Mesothelial cell of epicardium (in vitro differentiated cells): ENCODE data around the gene MAST1. TPM values are rescaled to one million over a fixed set of nuclear protein-coding genes. Genes with fewer than 3 reads are reported as not detected.

Experiments used
- DNase-seq, 2 experiments: peaks; one replicate each; pipeline ENCODE4 v3.0.0; 2021; ENCODE audit warnings: low spot score in 2 of 2; ENCODE audit not compliant: unreplicated experiment in 2 of 2
- H3K27ac Mint-ChIP-seq: 2 replicates; pipeline ENCODE4 v1.8.0; 2021; ENCODE audit warnings: mixed read lengths
- H3K27me3 Mint-ChIP-seq: 2 replicates; pipeline ENCODE4 v1.8.0; 2021; ENCODE audit warnings: low read depth, mixed read lengths
- H3K36me3 Mint-ChIP-seq: 2 replicates; pipeline ENCODE4 v1.8.0; 2021; ENCODE audit warnings: mixed read lengths
- H3K4me1 Mint-ChIP-seq: 2 replicates; pipeline ENCODE4 v1.8.0; 2021; ENCODE audit warnings: mixed read lengths
- H3K4me3 Mint-ChIP-seq: 2 replicates; pipeline ENCODE4 v1.8.0; 2021; ENCODE audit warnings: mild to moderate bottlenecking, moderate library complexity, mixed read lengths
- H3K9me3 Mint-ChIP-seq: 2 replicates; pipeline ENCODE4 v1.8.0; 2021; ENCODE audit warnings: mixed read lengths
- total RNA-seq: library from RNA; stranded (reverse); gene quantifications from 3 replicates; pipeline ENCODE4 v1.2.1, GENCODE V29; 2021
- TF ChIP-seq, protein P1 (sequence below): fragments of 200-600 bp; sonication (generic); IDR thresholded peaks from one replicate; pipeline ENCODE4 v1.5.0; 2021; ENCODE audit warnings: antibody characterized with exemption; ENCODE audit not compliant: unreplicated experiment

MAST1 gene
- total RNA-seq, 1 donor from 2014 or later = 4.0 TPM

DNA sequence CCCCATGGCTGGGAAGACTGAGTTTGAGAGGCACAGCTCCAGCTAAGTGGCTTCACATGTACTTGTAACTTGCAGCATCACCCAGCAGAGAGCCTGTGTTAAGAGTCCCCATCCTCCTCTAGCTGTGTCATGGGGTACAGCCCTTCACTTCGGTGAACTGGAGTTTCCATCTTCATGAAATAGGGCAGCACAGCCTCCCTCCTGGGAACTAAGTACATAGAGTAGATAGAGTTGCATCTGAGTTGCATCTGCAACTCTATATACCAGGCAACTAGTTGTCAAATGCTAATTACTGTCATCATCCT is 37.9 kb upstream of the MAST1 start:
- peaks cover 2% of the 10 kb centered on the region for H3K36me3 Mint-ChIP-seq
- no peaks in the 10 kb centered on the region for H3K9me3 Mint-ChIP-seq
- peaks cover 28% of the 10 kb centered on the region for H3K4me1 Mint-ChIP-seq
- no peak for DNase-seq
- no peaks in the 10 kb centered on the region for H3K27me3 Mint-ChIP-seq
- TF ChIP-seq, protein P1, sequence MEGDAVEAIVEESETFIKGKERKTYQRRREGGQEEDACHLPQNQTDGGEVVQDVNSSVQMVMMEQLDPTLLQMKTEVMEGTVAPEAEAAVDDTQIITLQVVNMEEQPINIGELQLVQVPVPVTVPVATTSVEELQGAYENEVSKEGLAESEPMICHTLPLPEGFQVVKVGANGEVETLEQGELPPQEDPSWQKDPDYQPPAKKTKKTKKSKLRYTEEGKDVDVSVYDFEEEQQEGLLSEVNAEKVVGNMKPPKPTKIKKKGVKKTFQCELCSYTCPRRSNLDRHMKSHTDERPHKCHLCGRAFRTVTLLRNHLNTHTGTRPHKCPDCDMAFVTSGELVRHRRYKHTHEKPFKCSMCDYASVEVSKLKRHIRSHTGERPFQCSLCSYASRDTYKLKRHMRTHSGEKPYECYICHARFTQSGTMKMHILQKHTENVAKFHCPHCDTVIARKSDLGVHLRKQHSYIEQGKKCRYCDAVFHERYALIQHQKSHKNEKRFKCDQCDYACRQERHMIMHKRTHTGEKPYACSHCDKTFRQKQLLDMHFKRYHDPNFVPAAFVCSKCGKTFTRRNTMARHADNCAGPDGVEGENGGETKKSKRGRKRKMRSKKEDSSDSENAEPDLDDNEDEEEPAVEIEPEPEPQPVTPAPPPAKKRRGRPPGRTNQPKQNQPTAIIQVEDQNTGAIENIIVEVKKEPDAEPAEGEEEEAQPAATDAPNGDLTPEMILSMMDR = no peak
- H3K27ac Mint-ChIP-seq = peak overlapping the region; percentile 76
- peak overlapping the region; percentile 87 for H3K4me3 Mint-ChIP-seq

DNA sequence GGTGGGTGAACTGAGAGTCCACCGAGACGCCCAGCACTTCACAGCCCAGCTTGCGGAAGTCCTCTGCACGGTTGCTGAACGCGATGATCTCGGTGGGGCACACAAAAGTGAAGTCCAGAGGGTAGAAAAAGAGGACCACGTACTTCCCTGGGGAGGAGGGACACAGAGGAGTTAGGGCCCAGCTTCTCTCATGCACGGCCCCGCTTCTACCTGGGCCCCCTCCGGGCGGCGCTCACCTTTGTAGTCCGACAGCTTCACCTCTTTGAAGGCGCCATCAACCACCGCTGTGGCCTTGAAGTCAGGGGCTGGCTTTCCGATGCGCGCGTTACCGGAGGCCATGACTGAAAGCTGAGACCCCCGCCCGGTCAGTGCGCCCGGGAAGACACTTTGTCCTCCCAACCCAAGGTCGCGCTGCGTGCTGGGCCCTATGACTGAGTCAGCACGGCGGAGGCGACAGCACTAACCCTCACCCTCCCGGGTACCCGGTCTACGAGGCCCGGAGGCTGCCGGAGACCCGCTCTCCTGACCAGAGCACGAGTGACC is 37.3 kb upstream of the MAST1 start:
- Mint-ChIP-seq H3K36me3 (peaks cover 2% of the 10 kb centered on the region), H3K9me3 (no peaks in the 10 kb centered on the region), H3K4me1 (peaks cover 27% of the 10 kb centered on the region), H3K27me3 (no peaks in the 10 kb centered on the region), H3K4me3 (peak overlapping the region; percentile 87), H3K27ac (peak overlapping the region; percentile 76)
- TF ChIP-seq, protein P1 = no peak
- no peak for DNase-seq

DNA sequence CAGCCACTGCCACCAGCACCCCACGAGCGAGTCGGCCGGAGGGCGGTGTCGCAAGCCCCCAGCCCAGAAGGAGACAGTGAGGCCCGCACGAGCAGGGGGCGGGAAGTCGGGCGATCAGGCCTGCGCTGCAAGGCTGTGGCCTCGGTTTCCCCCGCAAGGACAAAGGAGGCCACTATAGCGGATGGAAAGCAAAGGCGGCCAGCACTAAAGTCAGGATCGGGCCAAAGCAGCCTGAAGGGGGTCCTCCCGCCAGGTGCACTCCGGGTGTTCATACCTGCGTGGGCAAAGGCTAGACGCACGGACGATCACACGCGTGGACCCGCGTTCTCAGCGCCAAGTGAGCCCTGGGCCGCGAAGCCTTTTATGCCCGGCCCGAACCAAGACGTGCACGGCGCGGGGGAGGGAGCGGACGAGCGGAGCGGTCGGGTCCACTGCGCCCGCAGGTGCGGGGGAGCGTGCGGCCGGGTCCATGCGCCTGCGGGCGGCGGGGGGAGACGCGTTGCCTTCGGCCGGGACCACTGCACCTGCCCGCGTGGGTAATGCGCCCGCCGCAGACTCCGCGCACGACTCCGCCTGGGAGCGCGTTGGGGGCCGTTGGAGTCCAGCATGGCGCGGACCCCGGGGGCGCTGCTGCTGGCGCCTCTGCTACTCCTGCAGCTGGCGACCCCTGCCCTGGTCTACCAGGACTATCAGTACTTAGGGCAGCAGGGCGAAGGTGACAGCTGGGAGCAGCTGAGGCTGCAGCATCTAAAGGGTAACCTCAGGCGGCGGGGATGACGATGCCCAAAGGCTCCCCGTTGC is 36.6 kb upstream of the MAST1 start, which contains the start of the genes PRDX2 and THSD8:
TSS of gene PRDX2 (minus strand) at position 335 of the 801 bp plus-strand sequence. CDS start 539 bp downstream, outside the sequence.
TSS of gene THSD8 (plus strand) at position 604 of the 801 bp plus-strand sequence. CDS start at position 607, 3 bp downstream.
- TF ChIP-seq, protein P1 = no peak
- H3K27me3 Mint-ChIP-seq = no peaks in the 10 kb centered on the region
- peaks cover 26% of the 10 kb centered on the region for H3K4me1 Mint-ChIP-seq
- H3K36me3 Mint-ChIP-seq = peaks cover under 1% of the 10 kb centered on the region
- peak within 1 kb of the TSS; percentile 76 for H3K27ac Mint-ChIP-seq
- peak within 1 kb of the TSS; percentile 87 for H3K4me3 Mint-ChIP-seq
- DNase-seq = peak; percentile 84
- H3K9me3 Mint-ChIP-seq = no peaks in the 10 kb centered on the region

DNA sequence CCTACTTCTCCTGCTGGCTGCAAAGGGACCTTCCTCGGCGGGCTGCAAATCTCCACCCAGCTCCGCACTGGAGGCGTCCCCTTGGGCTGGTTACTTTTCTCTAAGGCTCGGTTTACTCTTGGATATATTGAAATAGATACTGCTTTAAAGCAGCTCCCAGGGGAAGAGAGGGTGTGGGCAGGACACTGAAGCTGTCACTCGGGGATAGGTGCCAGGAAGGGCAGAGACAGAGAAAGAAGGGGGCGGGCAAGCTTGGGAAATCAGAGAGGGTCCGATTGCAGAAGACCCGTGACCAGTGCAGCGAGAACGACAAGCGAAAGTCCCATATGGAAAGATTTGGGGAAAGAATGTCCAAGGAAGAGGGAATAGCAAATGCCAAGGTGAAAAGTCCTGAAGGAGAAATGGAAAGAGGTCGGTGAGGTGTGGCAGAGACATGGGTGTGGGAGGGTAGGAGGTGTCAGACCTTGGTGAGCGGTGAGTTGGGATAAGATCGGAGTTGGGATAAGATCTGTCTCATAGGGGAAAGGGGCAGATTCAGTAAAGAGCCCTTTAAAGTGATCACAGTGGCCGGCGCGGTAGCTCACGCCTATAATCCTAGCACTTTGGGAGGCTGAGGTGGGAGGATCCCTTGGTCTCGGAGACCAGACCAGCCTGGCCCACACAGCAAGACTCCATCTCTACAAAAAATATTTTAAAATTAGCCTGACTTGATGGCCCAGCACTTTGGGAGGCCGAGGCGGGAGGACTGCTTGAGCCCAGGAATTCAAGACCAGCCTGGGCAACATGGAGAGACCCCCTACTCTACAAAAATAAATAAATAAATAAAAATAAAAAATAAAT is 35.8 kb upstream of the MAST1 start:
- no peak for DNase-seq
- H3K4me3 Mint-ChIP-seq = peak overlapping the region; percentile 87
- H3K27ac Mint-ChIP-seq = peak overlapping the region; percentile 23
- no peaks in the 10 kb centered on the region for H3K36me3 Mint-ChIP-seq
- TF ChIP-seq, protein P1 = no peak
- no peaks in the 10 kb centered on the region for H3K9me3 Mint-ChIP-seq
- peaks cover 32% of the 10 kb centered on the region for H3K4me1 Mint-ChIP-seq
- no peaks in the 10 kb centered on the region for H3K27me3 Mint-ChIP-seq

DNA sequence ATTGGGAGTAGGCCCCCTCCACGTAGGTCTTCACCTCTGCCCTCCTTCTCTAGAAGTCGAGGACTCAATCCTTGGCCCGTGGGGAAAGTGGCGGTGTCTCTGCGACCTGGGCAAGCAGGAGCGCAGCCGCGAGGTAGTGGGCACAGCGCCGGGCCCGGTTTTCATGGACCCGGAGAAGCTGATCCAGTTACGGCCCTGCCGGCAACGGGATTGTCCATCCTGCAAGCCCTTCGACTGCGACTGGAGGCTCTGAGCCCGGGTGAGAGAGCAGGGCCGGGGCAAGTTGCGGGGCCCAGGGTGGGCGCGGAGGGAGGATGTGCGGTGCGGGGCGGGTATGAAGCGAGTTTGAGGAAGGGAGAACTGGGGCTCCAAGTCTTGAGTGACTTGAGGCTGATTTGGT is 34.3 kb upstream of the MAST1 start:
- TF ChIP-seq, protein P1 = no peak
- Mint-ChIP-seq H3K27ac (no peak overlapping the region), H3K36me3 (peaks cover 3% of the 10 kb centered on the region), H3K9me3 (no peaks in the 10 kb centered on the region), H3K27me3 (no peaks in the 10 kb centered on the region), H3K4me3 (no peak overlapping the region), H3K4me1 (peaks cover 32% of the 10 kb centered on the region)
- DNase-seq = no peak
